Measurements from ENCODE around the gene ENAH.
A peak's percentile ranks its signal among the peaks of the same experiment; 100 is the strongest.

ENAH gene

DNA sequence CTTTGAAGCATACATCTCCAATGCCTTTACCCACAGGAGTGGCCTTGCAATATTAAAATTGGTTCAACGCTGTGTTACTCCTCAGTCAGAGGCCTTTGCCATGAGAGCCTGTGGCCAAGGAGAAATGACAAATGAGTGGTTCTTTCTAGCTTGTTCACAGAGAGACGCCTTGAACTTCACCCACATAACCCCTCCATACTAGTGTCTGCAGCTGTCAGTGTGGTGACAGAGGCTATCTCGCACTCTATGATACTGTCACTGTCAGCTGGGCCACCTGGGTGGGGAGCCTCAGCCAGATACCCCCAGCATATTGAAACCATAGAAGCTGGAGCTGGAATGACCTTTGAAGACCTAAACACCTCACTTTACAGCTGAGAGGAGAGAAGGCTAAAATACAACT, 167.7 kb downstream of the ENAH start:
- DNase-seq, result no peak

DNA sequence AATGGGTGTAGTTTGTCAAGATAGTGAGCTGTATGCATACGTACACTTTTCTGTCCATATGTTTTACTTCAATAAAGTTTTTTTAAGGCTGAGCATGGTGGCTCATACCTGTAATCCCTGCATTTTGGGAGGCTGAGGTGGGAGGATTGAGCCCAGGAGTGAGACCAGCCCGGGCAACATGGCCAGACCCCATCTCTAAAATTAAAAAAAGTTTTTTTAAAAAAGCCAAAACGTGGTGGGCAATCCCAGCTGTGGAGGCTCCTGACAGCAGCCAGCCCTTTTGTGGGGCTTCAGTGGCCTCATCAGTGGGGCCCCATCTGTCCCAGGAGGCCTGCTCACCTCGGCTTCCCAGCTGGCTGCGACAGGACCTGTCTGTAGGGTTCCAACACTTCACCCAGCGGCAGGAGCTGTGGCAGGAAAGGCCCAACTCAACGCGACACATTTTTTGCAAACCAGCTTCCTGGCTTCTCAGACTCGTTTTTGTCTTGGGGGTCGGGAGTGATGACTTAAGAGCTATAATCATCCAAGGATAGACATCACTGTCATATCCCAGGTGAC, 168.2 kb downstream of the ENAH start:
- no peak for DNase-seq

DNA sequence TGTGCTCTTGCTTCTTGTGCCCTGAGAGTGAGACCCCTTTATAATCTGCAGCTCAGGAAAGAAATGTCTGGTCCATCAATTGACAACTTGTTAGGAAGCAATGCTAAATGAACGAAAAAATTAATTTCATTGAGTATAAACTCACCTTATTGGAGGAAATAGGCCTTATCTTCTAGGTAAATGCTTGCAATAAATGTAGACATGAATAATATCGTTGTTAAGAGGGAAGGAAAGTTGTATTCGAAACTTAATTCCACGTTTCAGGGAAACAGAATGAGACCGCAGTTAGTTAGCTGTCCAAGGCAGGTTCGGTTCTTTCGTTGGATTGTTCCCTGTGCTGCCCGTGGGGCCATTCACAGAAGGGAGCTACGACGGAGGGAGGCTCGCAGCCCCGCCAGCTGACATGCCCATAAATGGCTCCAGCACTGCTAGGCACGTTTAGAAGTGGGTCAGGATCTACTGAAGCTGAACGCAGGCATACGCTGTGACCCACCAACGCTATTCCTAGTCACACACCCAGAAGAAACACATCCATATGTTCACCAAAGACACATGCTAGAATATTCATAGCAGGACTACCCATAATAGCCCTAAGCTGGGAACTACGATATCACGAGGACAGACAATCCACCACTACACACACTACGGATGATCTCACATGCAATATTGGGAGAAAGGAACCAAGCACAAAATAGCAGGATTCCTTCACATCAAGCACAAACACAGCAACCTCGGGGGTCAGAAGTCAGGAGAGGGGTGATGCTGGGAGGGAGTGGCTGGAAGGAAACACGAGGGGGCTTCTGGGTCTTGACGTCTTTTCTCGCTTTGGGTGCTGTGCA, 168.9 kb downstream of the ENAH start:
- DNase-seq, result no peak

DNA sequence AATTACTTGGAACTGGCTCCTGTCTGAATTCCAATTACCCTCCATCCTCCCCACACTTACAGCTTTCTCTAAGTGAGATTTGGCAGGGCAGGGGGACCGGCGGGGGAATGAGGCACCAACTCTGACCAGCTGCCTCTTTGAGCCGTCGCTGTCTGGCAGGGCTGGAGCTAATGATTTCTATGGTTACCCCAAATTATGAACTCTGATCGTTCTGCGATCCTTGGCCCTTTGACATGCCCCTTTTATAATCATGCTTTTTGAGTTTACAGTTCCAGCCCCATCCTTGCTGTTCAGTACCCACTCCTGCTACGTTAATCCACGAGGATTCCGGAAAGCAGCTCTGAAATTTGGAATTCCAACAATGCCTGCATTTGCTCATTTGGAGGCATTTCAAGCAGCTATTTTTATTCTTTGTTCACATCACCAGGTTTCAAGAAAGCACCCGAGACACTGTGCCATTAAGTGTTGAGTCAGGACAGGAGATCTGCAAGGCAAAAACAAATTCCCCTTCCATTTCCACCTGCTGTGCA, 170.4 kb downstream of the ENAH start:
- no peak for DNase-seq

DNA sequence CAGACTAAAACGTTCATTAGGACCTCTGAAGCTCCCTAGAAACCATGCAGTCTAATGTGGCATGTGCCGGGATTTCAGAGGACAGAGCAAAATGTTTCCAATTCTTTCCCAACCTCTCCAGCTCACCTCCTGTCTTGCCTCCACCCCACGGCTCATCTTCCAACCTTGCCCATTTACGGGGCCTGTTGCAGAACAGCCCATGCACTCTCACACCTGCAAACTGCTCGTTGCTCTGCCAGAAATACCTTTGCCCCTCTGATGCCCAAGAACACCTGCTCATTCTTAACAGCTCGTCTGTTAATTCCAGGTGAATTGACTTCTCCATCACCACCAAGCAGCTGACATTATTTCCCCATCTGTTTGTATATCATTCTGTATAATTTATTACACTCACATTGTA, 171.2 kb downstream of the ENAH start:
- no peak for DNase-seq

DNA sequence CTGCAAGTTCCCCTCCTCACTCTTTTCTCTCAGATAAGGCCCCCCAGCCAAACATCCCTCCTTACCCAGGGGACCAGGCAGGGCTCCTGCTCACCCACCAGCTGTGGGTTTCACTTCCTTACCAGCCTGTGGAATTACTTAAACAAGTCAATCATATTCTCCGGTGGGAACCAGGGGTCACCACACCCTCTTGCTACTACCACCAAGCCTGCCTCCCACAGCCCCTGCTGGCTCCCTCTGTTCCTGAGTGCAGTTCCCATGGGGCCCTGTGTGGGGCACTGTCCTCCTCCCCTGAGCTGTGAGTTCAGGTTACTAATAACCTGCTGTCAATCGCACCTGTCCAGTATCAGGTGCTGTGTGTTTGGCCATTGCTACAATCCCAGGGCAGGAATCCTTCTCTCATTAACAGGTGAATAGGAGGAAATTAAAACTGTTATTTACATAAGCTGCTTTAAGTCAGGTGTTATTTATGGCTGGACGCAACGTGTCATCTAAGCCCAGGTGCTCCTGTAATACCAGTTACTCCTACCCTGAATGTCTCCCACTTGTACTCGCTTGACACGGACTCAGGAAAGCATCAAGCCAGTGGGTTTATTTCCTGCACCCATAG, 172.0 kb downstream of the ENAH start:
- no peak for DNase-seq

DNA sequence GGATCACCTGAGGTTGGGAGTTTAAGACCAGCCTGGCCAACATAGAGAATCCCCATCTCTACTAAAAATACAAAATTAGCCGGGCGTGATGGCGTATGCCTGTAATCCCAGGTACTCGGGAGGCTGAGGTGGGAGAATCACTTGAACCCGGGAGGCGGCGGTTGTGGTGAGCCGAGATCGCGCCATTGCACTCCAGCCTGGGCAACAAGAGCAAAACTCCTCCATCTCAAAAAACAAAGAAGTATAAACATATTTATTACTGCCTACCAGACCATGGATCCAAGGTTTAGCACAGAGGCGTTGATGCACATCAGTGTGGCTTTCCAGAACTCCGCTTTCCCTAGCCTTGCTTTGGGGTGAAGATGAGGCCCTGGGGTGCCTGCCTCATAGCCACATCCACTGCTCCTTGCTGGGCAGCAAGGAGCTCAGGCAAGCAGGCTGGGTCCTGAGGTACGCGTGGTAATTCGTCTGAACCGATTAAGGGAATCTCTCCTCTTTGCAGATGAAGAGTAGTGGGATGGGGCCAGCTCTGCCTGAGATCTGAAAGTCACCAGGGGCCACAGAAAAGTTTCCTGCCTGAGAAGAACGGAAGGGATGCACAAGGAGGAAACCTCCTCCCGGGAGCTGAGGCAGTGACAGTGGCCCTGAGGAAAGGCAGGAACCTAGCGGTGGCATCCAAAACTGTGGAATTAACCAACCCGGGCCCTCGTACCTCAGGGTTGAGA, 172.8 kb downstream of the ENAH start:
- DNase-seq, result no peak

DNA sequence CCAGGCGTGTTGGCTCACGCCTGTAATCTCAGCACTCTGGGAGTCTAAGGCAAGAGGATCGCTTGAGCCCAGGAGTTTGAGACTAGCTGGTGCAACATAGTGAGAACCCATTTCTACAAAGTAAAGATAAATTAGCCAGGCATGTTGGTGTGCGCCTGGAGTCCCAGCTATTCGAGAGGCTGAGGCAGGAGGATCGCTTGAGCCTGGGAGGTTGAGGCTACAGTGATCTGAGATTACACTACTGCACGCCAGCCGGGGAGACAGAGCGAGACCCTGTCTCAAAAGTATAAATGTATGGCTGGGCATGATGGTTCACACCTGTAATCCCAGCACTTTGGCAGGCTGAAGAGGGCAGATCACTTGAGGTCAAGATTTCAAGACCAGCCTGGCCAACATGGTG, 173.6 kb downstream of the ENAH start:
- no peak for DNase-seq

DNA sequence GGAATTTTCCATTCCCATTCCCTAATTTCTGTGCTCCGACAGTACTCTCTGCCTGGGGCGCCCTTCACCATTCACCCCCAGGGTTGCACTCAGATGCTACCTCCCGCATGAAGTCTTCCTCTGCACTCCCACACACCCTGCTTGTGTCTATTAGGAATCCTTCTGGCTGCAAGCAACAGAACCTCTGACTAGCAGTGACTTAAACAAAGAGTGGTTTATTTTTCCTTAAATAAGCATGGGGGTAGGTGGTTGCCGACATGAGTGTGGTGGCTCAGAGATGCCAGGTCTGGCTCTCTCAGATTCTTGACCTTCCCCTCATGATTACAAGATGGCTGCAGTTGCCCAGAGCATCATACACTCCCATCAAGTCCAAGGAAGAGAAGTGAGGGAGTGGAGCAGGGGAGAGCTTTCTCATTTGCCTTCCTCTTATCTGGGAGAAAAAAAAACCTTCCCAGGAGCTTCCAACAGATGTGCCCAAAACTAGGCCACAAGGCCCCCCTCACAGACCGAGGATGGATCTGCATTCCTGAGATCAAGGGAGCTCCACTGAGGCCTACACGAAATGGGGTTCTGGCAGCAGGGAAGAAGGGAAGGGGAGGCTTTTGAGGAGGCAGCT, 175.5 kb downstream of the ENAH start:
- peak; percentile 36 for DNase-seq

DNA sequence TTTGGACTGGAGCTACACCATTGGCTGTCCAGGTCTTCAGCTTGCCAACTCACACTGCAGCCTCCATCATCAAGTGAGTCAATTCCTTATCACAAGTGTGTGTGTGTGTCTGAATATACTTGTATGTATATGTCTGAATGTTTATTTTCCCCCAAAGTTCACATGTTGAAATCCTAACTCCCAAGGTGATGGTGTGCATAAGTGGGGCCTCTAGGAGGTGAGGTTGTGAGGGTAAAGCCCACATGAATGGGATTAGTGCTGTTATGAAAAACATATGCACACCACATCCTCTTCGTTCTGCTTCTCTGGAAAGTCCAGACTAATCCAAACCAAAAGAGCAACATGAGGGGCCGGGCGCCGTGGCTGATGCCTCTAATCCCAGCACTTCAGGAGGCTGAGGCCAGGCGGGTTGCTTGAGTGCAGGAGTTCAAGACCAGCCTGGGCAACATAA, 176.4 kb downstream of the ENAH start:
- DNase-seq, result no peak

DNA sequence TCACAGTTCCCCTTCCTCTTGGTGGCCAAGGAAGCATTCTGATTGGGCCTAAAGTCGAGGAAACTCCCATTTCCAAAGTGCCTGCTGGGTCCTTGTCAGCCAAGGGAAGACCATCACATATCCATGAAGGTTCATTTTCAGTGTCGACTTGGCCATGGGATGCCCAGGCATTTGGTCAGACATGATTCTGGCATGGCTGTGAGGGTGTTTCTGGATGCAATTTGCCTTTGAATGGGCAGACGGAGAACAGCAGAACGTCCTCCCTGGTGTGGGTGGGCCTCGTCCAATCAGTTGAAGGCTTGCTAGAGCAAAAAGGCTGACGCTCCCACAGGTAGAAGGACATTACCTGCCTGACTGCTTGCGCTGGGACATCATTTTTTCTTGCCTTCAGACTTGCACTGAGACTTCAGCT, 176.8 kb downstream of the ENAH start:
- no peak for DNase-seq

DNA sequence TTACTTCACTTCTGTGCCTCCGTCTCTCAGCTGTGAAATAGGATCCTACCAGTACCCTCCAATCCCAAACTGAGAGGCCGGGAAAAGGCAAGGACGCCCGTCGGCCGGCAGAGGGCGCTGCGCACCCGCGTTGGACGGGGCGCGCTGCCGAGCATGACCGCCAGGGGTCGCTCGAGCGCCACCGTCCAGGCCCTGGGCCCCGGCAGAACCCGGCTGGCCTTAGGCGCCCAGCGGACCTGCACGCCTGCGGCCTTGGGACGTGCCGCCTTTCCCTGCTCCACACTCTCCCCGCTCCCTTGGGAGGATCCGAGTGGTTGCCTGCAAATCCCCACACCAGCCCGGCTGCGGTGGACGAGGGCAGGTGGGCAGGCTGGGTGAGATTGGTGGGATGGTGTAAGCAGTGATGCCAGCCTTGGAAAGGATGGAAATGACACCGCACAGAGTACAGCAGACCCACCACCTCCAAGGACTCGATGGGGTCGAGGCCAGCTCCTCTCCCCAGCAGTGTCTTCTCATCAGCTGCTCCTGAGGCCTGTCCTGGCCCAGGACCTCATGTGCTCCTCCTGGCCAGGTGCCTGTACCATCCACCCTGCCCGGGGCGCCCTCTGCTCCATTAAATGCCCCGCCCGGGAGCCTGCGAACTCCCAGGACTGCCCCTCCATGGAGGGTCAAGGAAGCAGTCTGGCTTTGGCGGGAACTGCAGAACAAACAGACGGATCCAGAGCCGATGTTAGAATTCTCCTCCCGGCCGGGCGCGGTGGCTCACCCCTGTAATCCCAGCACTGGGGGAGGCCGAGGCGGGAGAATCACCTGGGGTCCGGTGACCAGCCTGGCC, 177.7 kb downstream of the ENAH start:
- DNase-seq, result peak; percentile 93

DNA sequence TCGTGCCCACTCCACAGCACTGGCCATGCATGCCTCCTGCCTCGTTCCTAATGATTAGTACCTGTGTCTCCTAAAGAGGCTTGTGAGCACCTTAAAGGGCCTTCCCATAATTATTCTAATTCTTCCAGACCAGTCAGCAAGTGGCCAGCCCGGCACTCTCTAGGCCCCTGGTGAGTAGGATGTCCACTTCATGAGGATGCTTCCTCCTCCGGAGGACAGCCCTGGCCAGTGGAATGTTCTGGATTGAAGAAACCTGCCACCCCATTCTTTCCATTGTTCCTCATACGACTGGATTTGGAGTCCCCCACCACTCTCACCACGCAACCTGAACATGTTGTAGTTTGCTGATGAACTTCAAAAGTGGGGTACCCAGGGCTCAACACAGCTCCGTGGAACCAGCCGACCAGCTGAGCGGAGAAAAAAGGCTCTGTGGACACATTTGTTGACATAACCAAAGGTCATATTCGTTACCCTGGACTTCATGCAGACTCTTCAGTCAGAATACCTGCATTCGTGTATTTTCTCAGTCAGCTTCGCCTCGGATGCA, 178.4 kb downstream of the ENAH start:
- DNase-seq, result no peak

DNA sequence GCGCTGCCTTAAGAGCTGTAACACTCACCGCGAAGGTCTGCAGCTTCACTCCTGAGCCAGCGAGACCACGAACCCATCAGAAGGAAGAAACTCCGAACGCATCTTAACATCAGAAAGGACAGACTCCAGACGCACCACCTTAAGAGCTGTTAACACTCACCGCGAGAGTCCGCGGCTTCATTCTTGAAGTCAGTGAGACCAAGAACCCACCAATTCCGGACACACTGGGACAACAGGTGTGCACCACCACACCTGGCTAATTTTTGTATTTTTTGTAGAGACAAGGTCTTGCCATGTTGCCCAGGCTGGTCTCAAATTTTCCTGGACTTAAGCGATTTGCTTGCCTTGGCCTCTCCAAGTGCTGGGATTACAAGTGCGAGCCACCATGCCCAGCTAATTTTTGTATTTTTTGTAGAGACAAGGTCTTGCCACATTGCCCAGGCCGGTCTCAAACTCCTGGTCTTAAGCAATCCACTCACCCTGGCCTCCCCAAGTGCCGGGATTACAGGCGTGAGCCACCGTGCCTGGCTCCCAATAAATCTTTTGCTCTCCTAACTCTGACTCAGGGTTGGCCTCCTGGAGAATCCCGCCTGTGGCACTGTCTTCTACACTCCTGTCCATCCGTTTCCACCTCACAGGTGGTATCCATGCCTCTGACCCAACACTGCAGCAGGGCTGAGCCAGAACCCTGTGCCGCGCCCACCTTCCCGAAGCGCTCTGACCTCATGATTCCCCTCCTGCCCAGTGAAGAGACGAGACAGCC, 179.1 kb downstream of the ENAH start:
- DNase-seq, result peak; percentile 29

DNA sequence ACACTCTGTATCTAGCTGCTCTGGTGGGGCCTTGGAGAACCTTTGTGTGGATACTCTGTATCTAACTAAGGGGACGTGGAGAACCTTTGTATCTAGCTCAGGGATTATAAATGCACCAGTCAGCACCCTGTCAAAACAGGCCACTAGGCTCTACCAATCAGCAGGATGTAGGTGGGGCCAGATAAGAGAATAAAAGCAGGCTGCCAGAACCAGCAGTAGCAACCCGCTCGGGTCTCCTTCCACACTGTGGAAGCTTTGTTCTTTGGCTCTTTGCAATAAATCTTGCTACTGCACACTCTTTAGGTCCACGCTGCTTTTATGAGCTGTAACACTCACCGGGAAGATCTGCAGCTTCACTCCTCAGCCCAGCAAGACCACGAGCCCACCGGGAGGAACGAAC, 179.7 kb downstream of the ENAH start:
- peak; percentile 15 for DNase-seq

DNA sequence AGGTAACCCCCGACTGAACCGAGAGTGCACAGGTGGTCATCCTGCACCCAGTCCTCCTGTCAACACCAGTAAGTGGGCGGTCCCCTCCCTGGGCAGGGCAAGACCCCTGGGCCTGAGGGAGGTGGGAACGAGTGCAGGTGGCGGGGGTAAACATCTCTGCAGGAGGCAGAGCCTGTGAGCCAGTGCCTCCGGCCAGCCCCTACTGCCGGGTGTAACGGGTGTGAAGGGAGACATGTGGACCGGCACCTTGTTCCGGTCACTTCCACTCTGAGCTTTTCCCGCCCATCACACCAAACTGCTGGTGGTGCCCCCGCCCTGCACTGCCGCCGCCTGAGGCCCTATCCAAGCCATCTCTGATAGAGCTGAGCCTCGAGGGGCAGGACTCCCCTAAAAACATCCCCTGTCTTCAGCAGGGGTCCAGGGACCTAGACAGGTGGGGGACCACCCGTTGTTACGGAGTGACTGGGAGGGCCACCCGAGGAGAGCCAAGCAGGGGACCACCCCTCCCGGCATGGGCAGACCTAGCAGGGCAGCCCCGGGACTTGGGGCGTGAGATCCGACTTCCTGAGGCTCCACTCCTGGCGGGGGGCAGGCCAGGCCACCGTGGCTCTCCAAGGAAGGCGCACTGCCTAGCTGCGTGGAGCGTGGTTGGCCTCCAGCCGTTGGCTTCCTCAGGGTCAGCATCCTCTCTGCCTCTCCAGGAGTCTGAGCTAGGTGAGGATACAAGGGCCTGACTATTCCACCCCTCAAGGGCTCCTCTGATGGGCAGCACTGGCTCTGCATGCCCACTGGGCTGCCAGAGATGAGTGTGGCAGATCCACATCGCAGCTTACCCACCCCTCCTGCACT, 181.2 kb downstream of the ENAH start:
- peak; percentile 41 for DNase-seq

DNA sequence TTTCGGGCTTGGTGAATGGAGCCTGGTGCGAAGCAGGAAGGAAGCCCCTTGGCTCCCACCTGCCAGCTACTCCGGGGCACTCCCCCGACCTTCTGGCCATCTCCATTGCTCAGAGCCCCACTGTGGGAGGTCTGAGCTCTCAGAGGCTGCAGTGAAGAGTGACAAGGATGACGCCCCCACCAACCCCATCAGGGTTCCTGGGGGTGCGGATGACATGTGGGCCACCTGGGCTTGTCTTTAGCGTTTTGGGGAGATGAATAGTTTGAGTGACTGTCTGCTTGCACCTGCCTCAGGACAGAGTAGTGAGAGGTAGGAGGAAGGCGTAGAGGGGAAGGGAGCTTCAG, 181.8 kb downstream of the ENAH start:
- no peak for DNase-seq

DNA sequence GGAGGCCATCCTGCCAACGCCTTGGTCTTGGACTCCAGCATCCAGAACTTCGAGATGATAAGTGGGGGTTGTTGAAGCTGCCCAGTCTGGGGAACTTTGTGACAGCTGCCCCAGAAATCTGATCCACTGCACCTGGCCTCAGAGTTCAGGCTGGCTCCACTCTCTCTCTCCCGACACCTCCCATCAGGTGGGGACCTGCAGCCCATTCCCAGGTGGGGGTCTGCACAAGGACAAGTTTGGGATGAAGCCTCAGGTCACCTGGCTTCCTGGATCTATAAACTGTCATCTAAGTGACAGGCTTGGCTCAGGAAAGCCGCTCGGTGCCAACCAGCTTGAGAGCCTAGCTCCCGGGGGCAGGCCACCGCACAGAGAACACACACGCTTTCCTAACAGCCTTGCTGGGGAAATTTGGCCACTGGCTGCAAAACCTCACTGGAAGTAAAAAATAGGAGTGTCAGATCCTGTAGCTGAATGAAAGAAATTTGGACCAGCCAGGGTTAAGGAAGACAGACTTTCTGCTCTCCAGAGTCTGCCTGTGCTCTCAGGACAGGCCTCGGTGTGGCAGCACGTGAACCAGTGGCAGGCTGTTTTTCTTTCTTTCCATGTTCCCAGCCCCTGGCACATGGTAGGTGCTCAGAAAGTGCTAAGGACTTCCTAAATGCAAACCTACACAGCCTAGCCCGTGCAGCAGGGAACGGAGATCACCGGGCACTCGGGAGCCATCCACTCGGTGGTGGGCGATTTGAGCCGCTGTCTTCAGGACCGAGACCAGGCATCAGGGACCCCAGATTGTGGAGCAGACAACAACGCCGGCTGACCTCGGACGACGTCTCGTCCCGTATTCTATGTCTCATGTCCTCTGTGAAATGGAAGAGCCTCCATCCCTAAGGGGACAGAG, 182.5 kb downstream of the ENAH start:
- DNase-seq, result peak; percentile 39

DNA sequence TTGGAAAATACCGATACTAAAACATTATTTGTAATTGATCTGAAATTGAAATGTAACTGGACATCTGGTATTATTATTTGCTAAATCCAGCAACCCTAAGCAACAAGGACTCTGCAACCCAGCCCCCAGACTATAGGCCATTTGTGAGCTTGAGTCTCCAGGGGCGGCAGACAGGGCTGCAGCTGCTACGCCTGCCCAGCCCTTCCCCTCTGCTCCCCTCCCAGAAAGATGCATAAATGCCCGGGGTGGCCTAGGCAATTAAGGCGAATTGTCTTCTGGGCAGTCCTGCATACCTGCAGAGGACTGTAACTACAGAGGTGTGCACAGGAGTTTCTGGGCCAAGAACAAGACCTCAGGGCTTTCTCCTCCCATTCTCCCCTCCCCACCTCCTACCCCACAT, 183.9 kb downstream of the ENAH start:
- DNase-seq, result peak; percentile 18
